HK-2 (cell line): ENCODE measurements around the gene ABCC11.

Experiments
- DNase-seq: peaks from one replicate; pipeline ENCODE4 v3.0.0-alpha.2; 2018; ENCODE audit not compliant: unreplicated experiment

Gene ABCC11

GRCh38 chr16:48133455-48134211 is 113.7 kb downstream of the ABCC11 start:
- DNase-seq: no peak

GRCh38 chr16:48132696-48133095 is 114.6 kb downstream of the ABCC11 start:
- no peak for DNase-seq

GRCh38 chr16:48131201-48131935 is 116.0 kb downstream of the ABCC11 start:
- DNase-seq: no peak

GRCh38 chr16:48129926-48130325 is 117.4 kb downstream of the ABCC11 start:
- DNase-seq: no peak

- no peak for DNase-seq
Measured at GRCh38 chr16:48128769-48129168, 118.6 kb downstream of the ABCC11 start.

- peak; percentile 60 for DNase-seq
Measured at GRCh38 chr16:48126801-48127644, 120.3 kb downstream of the ABCC11 start.

GRCh38 chr16:48125888-48126287 is 121.5 kb downstream of the ABCC11 start:
- DNase-seq: no peak

GRCh38 chr16:48124266-48124665 is 123.1 kb downstream of the ABCC11 start:
- no peak for DNase-seq

GRCh38 chr16:48123104-48123788 is 124.1 kb downstream of the ABCC11 start:
- peak; percentile 86 for DNase-seq

GRCh38 chr16:48121276-48121675 is 126.1 kb downstream of the ABCC11 start:
- no peak for DNase-seq

GRCh38 chr16:48118841-48119240 is 128.5 kb downstream of the ABCC11 start:
- DNase-seq: no peak

- peak; percentile 57 for DNase-seq
Measured at GRCh38 chr16:48117217-48118105, 129.9 kb downstream of the ABCC11 start.
